CD14-positive monocyte (primary cell): Measurements from ENCODE around the gene TBX15. TPM values are rescaled to one million over a fixed set of nuclear protein-coding genes. Genes with fewer than 3 reads are reported as not detected.

ENCODE experiments used
- DNase-seq, 3 donors: peaks; one replicate each; pipeline ENCODE4 v3.0.0-alpha.2; 2011 to 2022
- H2AFZ ChIP-seq: 2 replicates; pipeline ENCODE4 v1.6.0; 2012; ENCODE audit warnings: mild to moderate bottlenecking, low read depth, low read length, inconsistent platforms; ENCODE audit not compliant: insufficient read depth, poor library complexity, severe bottlenecking
- H3K27ac ChIP-seq, 2 donors: 1 replicate in 1 of 2; 2 replicates in 1 of 2; pipeline ENCODE4 v1.5.1; 2012 to 2013; ENCODE audit warnings: low read length in 2 of 2, control low read depth in 1 of 2, inconsistent platforms in 1 of 2, low read depth in 1 of 2, mild to moderate bottlenecking in 1 of 2
- H3K27me3 ChIP-seq, 2 donors: one replicate each; pipeline versions ENCODE4 v1.6.0 to v1.6.1; 2011 to 2013; ENCODE audit warnings: low read length in 2 of 2; ENCODE audit not compliant: control insufficient read depth in 2 of 2, insufficient read depth in 2 of 2
- H3K36me3 ChIP-seq, 2 donors: replicated peaks in 1 of 2; 1 replicate in 1 of 2; 2 replicates in 1 of 2; pipeline versions ENCODE4 v1.5.1 to v1.6.1; 2012 to 2013; ENCODE audit warnings: low read length in 2 of 2, control low read depth in 1 of 2, inconsistent platforms in 1 of 2, mild to moderate bottlenecking in 1 of 2; ENCODE audit not compliant: insufficient read depth in 2 of 2, control insufficient read depth in 1 of 2
- H3K4me1 ChIP-seq, 2 donors: 1 replicate in 1 of 2; 2 replicates in 1 of 2; pipeline versions ENCODE4 v1.5.1 to v1.6.1; 2012 to 2013; ENCODE audit warnings: low read length in 2 of 2, control low read depth in 1 of 2, inconsistent platforms in 1 of 2, mild to moderate bottlenecking in 1 of 2, moderate library complexity in 1 of 2; ENCODE audit not compliant: insufficient read depth in 2 of 2, control insufficient read depth in 1 of 2
- H3K4me2 ChIP-seq: replicated peaks from 2 replicates; pipeline ENCODE3; 2012; ENCODE audit warnings: low read length, moderate library complexity, mild to moderate bottlenecking; ENCODE audit not compliant: poor library complexity, severe bottlenecking; ENCODE audit errors: extremely low read depth
- H3K4me3 ChIP-seq, 3 experiments: fragments of 200-600 bp in 1 of 3; sonication (generic) in 1 of 3; replicated peaks in 1 of 3; 1 replicate in 2 of 3; 2 replicates in 1 of 3; pipeline ENCODE4 v1.5.1; 2011 to 2013; ENCODE audit warnings: low read length in 3 of 3, mild to moderate bottlenecking in 3 of 3, control low read depth in 2 of 3, low read depth in 2 of 3, inconsistent platforms in 1 of 3, moderate library complexity in 1 of 3
- H3K79me2 ChIP-seq: 2 replicates; pipeline ENCODE4 v1.6.0; 2012; ENCODE audit warnings: mild to moderate bottlenecking, control low read depth, inconsistent platforms, low read length, moderate library complexity; ENCODE audit not compliant: insufficient read depth
- H3K9ac ChIP-seq: 2 replicates; pipeline ENCODE4 v1.6.0; 2017; ENCODE audit warnings: low read length, mild to moderate bottlenecking; ENCODE audit not compliant: insufficient read depth, poor library complexity, severe bottlenecking
- H3K9me3 ChIP-seq, 2 donors: replicated peaks in 1 of 2; 1 replicate in 1 of 2; 2 replicates in 1 of 2; pipeline versions ENCODE4 v1.5.1 to v1.6.1; 2012 to 2013; ENCODE audit warnings: low read length in 2 of 2, control low read depth in 1 of 2; ENCODE audit not compliant: control insufficient read depth in 1 of 2, insufficient read depth in 1 of 2
- H4K20me1 ChIP-seq: 2 replicates; pipeline ENCODE4 v1.6.0; 2012; ENCODE audit warnings: mild to moderate bottlenecking, low read length, control low read depth, moderate library complexity; ENCODE audit not compliant: insufficient read depth
- H3K27ac Mint-ChIP-seq, 7 donors: one replicate each; pipeline ENCODE4 v1.8.0; 2020; ENCODE audit warnings: mild to moderate bottlenecking in 7 of 7, mixed read lengths in 7 of 7, moderate library complexity in 6 of 7, inconsistent platforms in 2 of 7
- H3K27me3 Mint-ChIP-seq, 3 donors: one replicate each; pipeline ENCODE4 v1.8.0; 2021 to 2022; ENCODE audit warnings: low read depth in 3 of 3, mild to moderate bottlenecking in 3 of 3, mixed read lengths in 3 of 3, moderate library complexity in 3 of 3, inconsistent platforms in 1 of 3
- H3K36me3 Mint-ChIP-seq, 2 donors: one replicate each; pipeline ENCODE4 v1.8.0; 2020; ENCODE audit warnings: mixed read lengths in 2 of 2, inconsistent platforms in 1 of 2, mild to moderate bottlenecking in 1 of 2
- H3K4me1 Mint-ChIP-seq: one replicate; pipeline ENCODE4 v1.8.0; 2020; ENCODE audit warnings: mild to moderate bottlenecking, mixed read lengths
- H3K4me3 Mint-ChIP-seq, 2 donors: one replicate each; pipeline ENCODE4 v1.8.0; 2020; ENCODE audit warnings: mild to moderate bottlenecking in 2 of 2, mixed read lengths in 2 of 2, moderate library complexity in 1 of 2
- H3K9me3 Mint-ChIP-seq, 7 donors: one replicate each; pipeline ENCODE4 v1.8.0; 2020 to 2022; ENCODE audit warnings: mixed read lengths in 7 of 7, mild to moderate bottlenecking in 6 of 7, moderate library complexity in 6 of 7, inconsistent platforms in 2 of 7
- CTCF ChIP-seq: fragments of 200-600 bp; IDR thresholded peaks from one replicate; pipeline ENCODE4 v1.8.0; 2022; ENCODE audit warnings: antibody characterized with exemption, mild to moderate bottlenecking
- WGBS: methylation state at CpG from one replicate; pipeline ENCODE4 v1.1.5; 2013; ENCODE audit warnings: missing lambda C conversion rate; ENCODE audit not compliant: insufficient coverage; 5-methylcytosine and 5-hydroxymethylcytosine counted together
- intact Hi-C, 2 donors: fragments of 100-400 bp; cut with micrococcal nuclease; formaldehyde crosslinking; loops; one replicate each; pipeline versions ENCODE4 v1.15.0 to v1.15.1; 2023
- polyA plus RNA-seq, 3 donors: library from polyadenylated mRNA; depleted of rRNA in 1 of 3; unstranded in 2 of 3; stranded (reverse) in 1 of 3; fragments of 300-500 nt in 2 of 3; fragments of >200 nt in 1 of 3; fragmentation: Illumina TruSeq in 2 of 3; gene quantifications; 1 replicate in 2 of 3; 2 replicates in 1 of 3; pipeline ENCODE4 v1.2.3, GENCODE V29; 2012 to 2021

The TBX15 gene
- polyA plus RNA-seq, 3 donors = not detected

GRCh38 chr1:118982266-118982665 lies 5.9 kb downstream of the TBX15 start:
- H3K9ac ChIP-seq = no peak overlapping the region
- WGBS = no CpG with 5 or more reads among the region's 6 CpGs

GRCh38 chr1:118981436-118981835 lies 6.7 kb downstream of the TBX15 start:
- WGBS = 38% methylated on average over 1 of the region's 1 CpG
- peaks cover 98 to 99% of the 10 kb centered on the region in 2 donors for H3K27me3 ChIP-seq
- no peak overlapping the region for H3K27ac Mint-ChIP-seq

More at GRCh38 chr1:118982266-118982665, 5.9 kb downstream of the TBX15 start:
- H3K79me2 ChIP-seq = no peaks in the 10 kb centered on the region
- H3K4me1 ChIP-seq = peaks cover 7 to 13% of the 10 kb centered on the region in 2 donors
- no peak overlapping the region for H2AFZ ChIP-seq
- Mint-ChIP-seq H3K9me3 (peaks cover 4 to 67% (median 47%) of the 10 kb centered on the region in 7 donors), H3K27ac (no peak overlapping the region), H3K4me1 (peaks cover 46% of the 10 kb centered on the region), H3K36me3 (peaks cover 9 to 36% of the 10 kb centered on the region in 2 donors), H3K27me3 (peaks cover 96 to 98% (median 96%) of the 10 kb centered on the region in 3 donors), H3K4me3 (peak overlapping the region in 1 of 2 donors; percentile 54)
- TF ChIP-seq CTCF = no peak
- peaks cover 97 to 99% of the 10 kb centered on the region in 2 donors for H3K27me3 ChIP-seq
- H3K36me3 ChIP-seq = no peaks in the 10 kb centered on the region
- DNase-seq = no peak
- H3K9me3 ChIP-seq = peaks cover 3 to 70% of the 10 kb centered on the region in 2 donors
- no peak overlapping the region for H3K4me3 ChIP-seq
- H3K27ac ChIP-seq = no peak overlapping the region
- H4K20me1 ChIP-seq = no peaks in the 10 kb centered on the region
- intact Hi-C loops = no loop called here
- H3K4me2 ChIP-seq = no peak overlapping the region

More at GRCh38 chr1:118981436-118981835, 6.7 kb downstream of the TBX15 start:
- Histone ChIP-seq H3K9ac (no peak overlapping the region), H3K36me3 (no peaks in the 10 kb centered on the region), H2AFZ (no peak overlapping the region), H3K9me3 (peaks cover 3 to 62% of the 10 kb centered on the region in 2 donors), H3K4me1 (peaks cover 7 to 11% of the 10 kb centered on the region in 2 donors), H3K79me2 (no peaks in the 10 kb centered on the region), H4K20me1 (no peaks in the 10 kb centered on the region), H3K4me2 (no peak overlapping the region), H3K4me3 (no peak overlapping the region), H3K27ac (no peak overlapping the region)
- Mint-ChIP-seq H3K4me3 (peak overlapping the region in 1 of 2 donors; percentile 82), H3K27me3 (peaks cover 90 to 95% (median 91%) of the 10 kb centered on the region in 3 donors), H3K36me3 (peaks cover 9 to 29% of the 10 kb centered on the region in 2 donors), H3K9me3 (peaks cover 4 to 58% (median 42%) of the 10 kb centered on the region in 7 donors), H3K4me1 (peaks cover 39% of the 10 kb centered on the region)
- no peak for TF ChIP-seq CTCF
- DNase-seq = no peak
- intact Hi-C loops = no loop called here
